NCI-H1694 treated with DMSO at 0.1 percent for 48 hours (cell line): Measurements from ENCODE around the gene OBP2A.
"Not testable (repeated sequence)": the region's sequence is repeated elsewhere in the genome, so short reads cannot be mapped to it uniquely, and the experiment has no call there.

Experiments used
- DNase-seq: peaks from one replicate; lab custom pipeline; 2025; lab: John Stamatoyannopoulos, UW

The OBP2A gene

GRCh38 chr9:135512241-135512603 lies 33.7 kb upstream of the OBP2A start:
- no peak for DNase-seq

GRCh38 chr9:135512904-135513303 lies 33.0 kb upstream of the OBP2A start:
- DNase-seq, result no peak

GRCh38 chr9:135513351-135513846 lies 32.5 kb upstream of the OBP2A start:
- DNase-seq, result no peak

GRCh38 chr9:135513906-135514305 lies 32.0 kb upstream of the OBP2A start:
- DNase-seq, result not testable (repeated sequence)

GRCh38 chr9:135514342-135515082 lies 31.4 kb upstream of the OBP2A start:
- no peak for DNase-seq

- DNase-seq, result no peak
These were observed 30.6 kb upstream of the OBP2A start for GRCh38 chr9:135515083-135515951.

GRCh38 chr9:135516132-135516860 lies 29.6 kb upstream of the OBP2A start:
- DNase-seq, result no peak

GRCh38 chr9:135517407-135517822 lies 28.5 kb upstream of the OBP2A start:
- no peak for DNase-seq

- no peak for DNase-seq
These were observed 26.6 kb upstream of the OBP2A start for GRCh38 chr9:135519179-135519971.

- DNase-seq, result no peak
These were observed 24.9 kb upstream of the OBP2A start, which contains the start of gene LCN1 for GRCh38 chr9:135520916-135521607. TSS of gene LCN1 (plus strand) at chr9:135521440. CDS start at chr9:135521498, 58 bp downstream.

- no peak for DNase-seq
These were observed 24.3 kb upstream of the OBP2A start for GRCh38 chr9:135521608-135522095.

GRCh38 chr9:135522137-135522877 lies 23.6 kb upstream of the OBP2A start:
- no peak for DNase-seq

GRCh38 chr9:135522931-135523330 lies 23.0 kb upstream of the OBP2A start:
- DNase-seq, result no peak

- DNase-seq, result no peak
These were observed 22.3 kb upstream of the OBP2A start for GRCh38 chr9:135523521-135524129.

GRCh38 chr9:135524130-135524861 lies 21.6 kb upstream of the OBP2A start:
- DNase-seq, result no peak

- DNase-seq, result no peak
These were observed 20.5 kb upstream of the OBP2A start for GRCh38 chr9:135525241-135526088.

- DNase-seq, result no peak
These were observed 19.7 kb upstream of the OBP2A start for GRCh38 chr9:135526089-135526729.
